ENCODE data around the gene CDK18.

CDK18 gene

GRCh38 chr1:205525495-205526285, 21.2 kb downstream of the CDK18 start:
- no peak for DNase-seq

GRCh38 chr1:205526431-205526830, 22.0 kb downstream of the CDK18 start:
- no peak for DNase-seq

GRCh38 chr1:205527931-205528330, 23.5 kb downstream of the CDK18 start:
- DNase-seq = no peak

- DNase-seq = no peak
Measured at GRCh38 chr1:205528446-205528886, 24.0 kb downstream of the CDK18 start.

GRCh38 chr1:205528887-205529825, 24.7 kb downstream of the CDK18 start:
- DNase-seq = peak; percentile 73

- DNase-seq = no peak
Measured at GRCh38 chr1:205530116-205530515, 25.6 kb downstream of the CDK18 start.

GRCh38 chr1:205531191-205532025, 26.9 kb downstream of the CDK18 start:
- no peak for DNase-seq

GRCh38 chr1:205532026-205532898, 27.8 kb downstream of the CDK18 start:
- DNase-seq = no peak

- no peak for DNase-seq
Measured at GRCh38 chr1:205532996-205533735, 28.7 kb downstream of the CDK18 start.

- no peak for DNase-seq
Measured at GRCh38 chr1:205533748-205534443, 29.4 kb downstream of the CDK18 start.

GRCh38 chr1:205534444-205534985, 30.0 kb downstream of the CDK18 start:
- no peak for DNase-seq

- DNase-seq = no peak
Measured at GRCh38 chr1:205535096-205535495, 30.6 kb downstream of the CDK18 start.

- DNase-seq = no peak
Measured at GRCh38 chr1:205535866-205536758, 31.6 kb downstream of the CDK18 start.

GRCh38 chr1:205536759-205537361, 32.4 kb downstream of the CDK18 start:
- no peak for DNase-seq

GRCh38 chr1:205537386-205538018, 33.0 kb downstream of the CDK18 start:
- no peak for DNase-seq

- DNase-seq = no peak
Measured at GRCh38 chr1:205538235-205538840, 33.9 kb downstream of the CDK18 start.

- no peak for DNase-seq
Measured at GRCh38 chr1:205541161-205541886, 36.9 kb downstream of the CDK18 start.
